HepG2 (cell line): ENCODE results near the gene ALDOA. TPM values are rescaled to one million over a fixed set of nuclear protein-coding genes. Genes with fewer than 3 reads are reported as not detected.

ENCODE experiments used
- AGO2 ChIP-seq: fragments of 200-400 bp; formaldehyde crosslinking; optimal IDR thresholded peaks from 2 replicates; pipeline ENCODE3; 2017; ENCODE audit warnings: mild to moderate bottlenecking, low read depth, low read length, moderate library complexity
- ATF3 ChIP-seq: sonication (generic); formaldehyde crosslinking; IDR thresholded peaks from 2 replicates; pipeline ENCODE4 v1.4.0; 2020; ENCODE audit warnings: missing genetic modification reagents
- CHCHD3 ChIP-seq: sonication (generic); formaldehyde crosslinking; IDR thresholded peaks from 2 replicates; pipeline ENCODE4 v1.8.0; 2022; ENCODE audit warnings: mild to moderate bottlenecking, missing genetic modification reagents, moderate library complexity
- GATAD1 ChIP-seq: IDR thresholded peaks from 2 replicates; pipeline ENCODE4 v1.6.1; 2016; ENCODE audit warnings: missing genetic modification reagents, missing compliant biosample characterization
- HDAC1 ChIP-seq: sonication (generic); formaldehyde crosslinking; IDR thresholded peaks from 2 replicates; pipeline ENCODE4 v1.5.1; 2020; ENCODE audit warnings: mild to moderate bottlenecking, missing genetic modification reagents
- HDAC2 ChIP-seq: sonication (generic); formaldehyde crosslinking; IDR thresholded peaks from 2 replicates; pipeline ENCODE4 v1.4.0; 2020; ENCODE audit warnings: missing genetic modification reagents
- HOXA9 ChIP-seq: sonication (generic); formaldehyde crosslinking; IDR thresholded peaks from 2 replicates; pipeline ENCODE4 v1.8.1; 2022; ENCODE audit warnings: missing genetic modification reagents, mild to moderate bottlenecking, moderate library complexity, borderline replicate concordance
- IRX3 ChIP-seq: sonication (generic); formaldehyde crosslinking; IDR thresholded peaks from 2 replicates; pipeline ENCODE4 v1.8.1; 2023; ENCODE audit warnings: mild to moderate bottlenecking, low read depth, missing genetic modification reagents, borderline replicate concordance
- JUND ChIP-seq: sonication (generic); formaldehyde crosslinking; IDR thresholded peaks from 2 replicates; pipeline ENCODE4 v1.8.0; 2022; ENCODE audit warnings: mild to moderate bottlenecking, missing genetic modification reagents
- MEIS2 ChIP-seq: sonication (generic); formaldehyde crosslinking; IDR thresholded peaks from 2 replicates; pipeline ENCODE4 v1.9.0; 2021; ENCODE audit warnings: mild to moderate bottlenecking, missing genetic modification reagents
- MZF1 ChIP-seq: sonication (generic); formaldehyde crosslinking; IDR thresholded peaks from 2 replicates; pipeline ENCODE4 v1.8.1; 2023; ENCODE audit warnings: mild to moderate bottlenecking, missing genetic modification reagents, borderline replicate concordance
- RAD21 ChIP-seq: fragments of 450-650 bp; formaldehyde crosslinking; IDR thresholded peaks from 2 replicates; pipeline ENCODE4 v1.5.0; 2020; ENCODE audit warnings: mild to moderate bottlenecking
- RFXANK ChIP-seq: IDR thresholded peaks from 2 replicates; pipeline ENCODE4 v1.6.1; 2016
- SMAD9 ChIP-seq: sonication (generic); formaldehyde crosslinking; IDR thresholded peaks from 2 replicates; pipeline ENCODE4 v1.5.1; 2020; ENCODE audit warnings: mild to moderate bottlenecking, missing genetic modification reagents
- SNRNP70 ChIP-seq: fragments of 200-400 bp; formaldehyde crosslinking; IDR thresholded peaks from 2 replicates; pipeline ENCODE4 v1.6.1; 2017; ENCODE audit warnings: mild to moderate bottlenecking, low read depth, low read length, moderate library complexity
- TBX2 ChIP-seq: sonication (generic); formaldehyde crosslinking; IDR thresholded peaks from 2 replicates; pipeline ENCODE4 v1.5.0; 2020; ENCODE audit warnings: missing genetic modification reagents, mild to moderate bottlenecking, borderline replicate concordance
- TGIF2 ChIP-seq: IDR thresholded peaks from 2 replicates; pipeline ENCODE4 v1.6.1; 2016; ENCODE audit warnings: control low read depth, missing compliant biosample characterization
- YEATS2 ChIP-seq: sonication (generic); formaldehyde crosslinking; IDR thresholded peaks from 2 replicates; pipeline ENCODE4 v1.4.0; 2020; ENCODE audit warnings: missing genetic modification reagents, borderline replicate concordance
- ZBTB21 ChIP-seq: sonication (generic); formaldehyde crosslinking; IDR thresholded peaks from 2 replicates; pipeline ENCODE4 v1.4.0; 2020; ENCODE audit warnings: missing genetic modification reagents
- ZC3H13 ChIP-seq: sonication (generic); formaldehyde crosslinking; IDR thresholded peaks from 2 replicates; pipeline ENCODE4 v1.8.1; 2023; ENCODE audit warnings: mild to moderate bottlenecking, missing genetic modification reagents, moderate library complexity
- ZNF143 ChIP-seq: sonication (generic); formaldehyde crosslinking; IDR thresholded peaks from 2 replicates; pipeline ENCODE4 v1.4.0; 2020; ENCODE audit warnings: missing genetic modification reagents
- ZNF607 ChIP-seq: sonication (generic); formaldehyde crosslinking; IDR thresholded peaks from 2 replicates; pipeline ENCODE4 v1.5.1; 2020; ENCODE audit warnings: missing genetic modification reagents, mild to moderate bottlenecking, borderline replicate concordance
- ZSCAN21 ChIP-seq: sonication (generic); formaldehyde crosslinking; IDR thresholded peaks from 2 replicates; pipeline ENCODE4 v1.8.0; 2022; ENCODE audit warnings: mild to moderate bottlenecking, missing genetic modification reagents, moderate library complexity, borderline replicate concordance
- polyA plus RNA-seq, 8 experiments: library from polyadenylated mRNA; depleted of rRNA in 3 of 8; stranded (reverse) in 7 of 8; unstranded in 1 of 8; fragments of >200 nt; fragmentation: Illumina TruSeq in 4 of 8; extraction: Trizol in 4 of 8; gene quantifications; 2 replicates each; pipeline versions ENCODE4 v1.2.1 to v1.2.3, GENCODE V29; 2011 to 2016; ENCODE audit warnings: low read depth in 4 of 8, missing spikeins in 1 of 8, mixed read lengths in 1 of 8; ENCODE audit not compliant: insufficient read depth in 1 of 8
- total RNA-seq, 5 experiments: library from RNA; depleted of rRNA; stranded (reverse); fragments of >200 nt; fragmentation: Illumina TruSeq; extraction: Trizol; gene quantifications; 2 replicates each; pipeline ENCODE4 v1.2.3, GENCODE V29; 2016; ENCODE audit warnings: low read depth in 1 of 5
- TF ChIP-seq, protein P1 (sequence below): sonication (generic); formaldehyde crosslinking; IDR thresholded peaks from 2 replicates; pipeline ENCODE4 v1.4.0; 2020; ENCODE audit warnings: mild to moderate bottlenecking, missing genetic modification reagents, borderline replicate concordance
- TF ChIP-seq, protein P2 (sequence below): sonication (generic); formaldehyde crosslinking; IDR thresholded peaks from 2 replicates; pipeline ENCODE4 v1.4.0; 2020; ENCODE audit warnings: missing genetic modification reagents, mild to moderate bottlenecking, borderline replicate concordance
- TF ChIP-seq, protein P3 (sequence below): sonication (generic); formaldehyde crosslinking; IDR thresholded peaks from 2 replicates; pipeline ENCODE4 v1.9.0; 2021; ENCODE audit warnings: missing genetic modification reagents, borderline replicate concordance
- TF ChIP-seq, protein P4 (sequence below): sonication (generic); formaldehyde crosslinking; IDR thresholded peaks from 2 replicates; pipeline ENCODE4 v1.5.1; 2020; ENCODE audit warnings: missing genetic modification reagents, mild to moderate bottlenecking, borderline replicate concordance

The ALDOA gene
- total and polyA plus RNA-seq, 2 of the 13 experiments (the other 11 are each of a cell fraction or from before 2014, with no cell fraction given): 925 to 1,884 TPM

- TF ChIP-seq MZF1 (no peak), GATAD1 (CRISPR knock-in tag) (no peak), HDAC2 (CRISPR knock-in tag) (no peak), JUND (CRISPR knock-in tag) (no peak), TBX2 (CRISPR knock-in tag) (no peak; the same call in 1 of the 2 replicates), RFXANK (CRISPR knock-in tag) (no peak), ZBTB21 (CRISPR knock-in tag) (no peak), IRX3 (no peak), MEIS2 (CRISPR knock-in tag) (no peak), SMAD9 (CRISPR knock-in tag) (no peak), ZNF143 (CRISPR knock-in tag) (peak; percentile 51; the same call in 1 of the 2 replicates), ATF3 (CRISPR knock-in tag) (no peak), HDAC1 (CRISPR knock-in tag) (0 out of 2 replicates have a peak, but pooled peaks have one; percentile 21), ZC3H13 (CRISPR knock-in tag) (0 out of 2 replicates have a peak, but pooled peaks have one; percentile 41), RAD21 (CRISPR knock-in tag) (no peak), SNRNP70 (no peak), ZNF607 (CRISPR knock-in tag) (no peak), AGO2 (no peak), YEATS2 (no peak), TGIF2 (no peak), CHCHD3 (CRISPR knock-in tag) (no peak), HOXA9 (CRISPR knock-in tag) (no peak), ZSCAN21 (peak; percentile 64; the same call in 1 of the 2 replicates)
- TF ChIP-seq, protein P1, sequence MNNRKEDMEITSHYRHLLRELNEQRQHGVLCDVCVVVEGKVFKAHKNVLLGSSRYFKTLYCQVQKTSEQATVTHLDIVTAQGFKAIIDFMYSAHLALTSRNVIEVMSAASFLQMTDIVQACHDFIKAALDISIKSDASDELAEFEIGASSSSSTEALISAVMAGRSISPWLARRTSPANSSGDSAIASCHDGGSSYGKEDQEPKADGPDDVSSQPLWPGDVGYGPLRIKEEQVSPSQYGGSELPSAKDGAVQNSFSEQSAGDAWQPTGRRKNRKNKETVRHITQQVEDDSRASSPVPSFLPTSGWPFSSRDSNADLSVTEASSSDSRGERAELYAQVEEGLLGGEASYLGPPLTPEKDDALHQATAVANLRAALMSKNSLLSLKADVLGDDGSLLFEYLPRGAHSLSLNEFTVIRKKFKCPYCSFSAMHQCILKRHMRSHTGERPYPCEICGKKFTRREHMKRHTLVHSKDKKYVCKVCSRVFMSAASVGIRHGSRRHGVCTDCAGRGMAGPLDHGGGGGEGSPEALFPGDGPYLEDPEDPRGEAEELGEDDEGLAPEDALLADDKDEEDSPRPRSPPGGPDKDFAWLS (CRISPR knock-in tag): no peak
- TF ChIP-seq, protein P2, sequence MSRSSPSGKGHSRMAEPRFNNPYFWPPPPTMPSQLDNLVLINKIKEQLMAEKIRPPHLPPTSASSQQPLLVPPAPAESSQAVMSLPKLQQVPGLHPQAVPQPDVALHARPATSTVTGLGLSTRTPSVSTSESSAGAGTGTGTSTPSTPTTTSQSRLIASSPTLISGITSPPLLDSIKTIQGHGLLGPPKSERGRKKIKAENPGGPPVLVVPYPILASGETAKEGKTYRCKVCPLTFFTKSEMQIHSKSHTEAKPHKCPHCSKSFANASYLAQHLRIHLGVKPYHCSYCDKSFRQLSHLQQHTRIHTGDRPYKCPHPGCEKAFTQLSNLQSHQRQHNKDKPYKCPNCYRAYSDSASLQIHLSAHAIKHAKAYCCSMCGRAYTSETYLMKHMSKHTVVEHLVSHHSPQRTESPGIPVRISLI: no peak
- TF ChIP-seq, protein P3, sequence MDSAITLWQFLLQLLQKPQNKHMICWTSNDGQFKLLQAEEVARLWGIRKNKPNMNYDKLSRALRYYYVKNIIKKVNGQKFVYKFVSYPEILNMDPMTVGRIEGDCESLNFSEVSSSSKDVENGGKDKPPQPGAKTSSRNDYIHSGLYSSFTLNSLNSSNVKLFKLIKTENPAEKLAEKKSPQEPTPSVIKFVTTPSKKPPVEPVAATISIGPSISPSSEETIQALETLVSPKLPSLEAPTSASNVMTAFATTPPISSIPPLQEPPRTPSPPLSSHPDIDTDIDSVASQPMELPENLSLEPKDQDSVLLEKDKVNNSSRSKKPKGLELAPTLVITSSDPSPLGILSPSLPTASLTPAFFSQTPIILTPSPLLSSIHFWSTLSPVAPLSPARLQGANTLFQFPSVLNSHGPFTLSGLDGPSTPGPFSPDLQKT (CRISPR knock-in tag): no peak
- TF ChIP-seq, protein P4, sequence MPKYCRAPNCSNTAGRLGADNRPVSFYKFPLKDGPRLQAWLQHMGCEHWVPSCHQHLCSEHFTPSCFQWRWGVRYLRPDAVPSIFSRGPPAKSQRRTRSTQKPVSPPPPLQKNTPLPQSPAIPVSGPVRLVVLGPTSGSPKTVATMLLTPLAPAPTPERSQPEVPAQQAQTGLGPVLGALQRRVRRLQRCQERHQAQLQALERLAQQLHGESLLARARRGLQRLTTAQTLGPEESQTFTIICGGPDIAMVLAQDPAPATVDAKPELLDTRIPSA (CRISPR knock-in tag): no peak
These were observed 29.1 kb downstream of the ALDOA start (continued) for GRCh38 chr16:30094541-30095165.
